Panc1 (cell line): ENCODE results near the gene PDE11A.

Experiments
- CTCF ChIP-seq: fragments of 450-650 bp; IDR thresholded peaks from 2 replicates; pipeline ENCODE4 v1.5.1; 2017; ENCODE audit warnings: mild to moderate bottlenecking
- POLR2AphosphoS5 ChIP-seq: IDR thresholded peaks from 2 replicates; pipeline ENCODE4 v1.6.1; 2012; ENCODE audit warnings: mild to moderate bottlenecking, low read depth, low read length, moderate library complexity
- REST ChIP-seq, 2 experiments: IDR thresholded peaks; 2 replicates each; pipeline ENCODE4 v1.6.1; 2011 to 2012; ENCODE audit warnings: low read depth in 2 of 2, control low read depth in 1 of 2, low read length in 1 of 2, mild to moderate bottlenecking in 1 of 2, moderate library complexity in 1 of 2; ENCODE audit not compliant: insufficient read depth in 1 of 2
- SIN3A ChIP-seq: IDR thresholded peaks from 2 replicates; pipeline ENCODE4 v1.6.1; 2012; ENCODE audit warnings: low read depth, mild to moderate bottlenecking, low read length, moderate library complexity, borderline replicate concordance; ENCODE audit not compliant: insufficient read depth
- TCF7L2 ChIP-seq: IDR thresholded peaks from 2 replicates; pipeline ENCODE4 v1.6.1; 2011; ENCODE audit warnings: mild to moderate bottlenecking, low read depth, low read length, inconsistent platforms

DNA sequence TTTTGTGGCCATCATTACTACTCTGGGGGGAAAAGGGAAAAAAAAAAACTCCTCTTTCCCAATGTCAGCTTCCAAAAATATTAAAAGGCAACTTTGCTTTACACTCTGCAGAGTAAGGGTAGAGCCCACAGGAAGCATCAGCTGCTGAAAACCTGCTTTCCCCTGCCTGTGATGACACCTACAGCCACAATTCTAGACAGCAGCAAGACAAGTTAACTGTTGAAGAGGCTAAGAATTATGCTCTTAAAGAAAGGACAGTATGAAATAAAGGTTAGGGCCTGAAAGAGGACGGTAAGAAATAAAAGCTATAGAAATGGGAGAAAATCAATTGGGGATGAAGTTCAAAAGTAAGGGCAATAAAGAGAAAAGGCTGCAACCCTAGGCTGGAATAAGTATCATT is 3.0 kb downstream of the PDE11A start:
- TF ChIP-seq CTCF (no peak), REST (IDR thresholded peaks at IDR 0.05; ENCODE audit: insufficient read depth in 1 of 2, low read depth in 2 of 2, low read length in 1 of 2) (no peak), SIN3A (no peak), POLR2AphosphoS5 (no peak), TCF7L2 (no peak)
